ENCODE data around the gene CRACR2B.

Gene CRACR2B

DNA sequence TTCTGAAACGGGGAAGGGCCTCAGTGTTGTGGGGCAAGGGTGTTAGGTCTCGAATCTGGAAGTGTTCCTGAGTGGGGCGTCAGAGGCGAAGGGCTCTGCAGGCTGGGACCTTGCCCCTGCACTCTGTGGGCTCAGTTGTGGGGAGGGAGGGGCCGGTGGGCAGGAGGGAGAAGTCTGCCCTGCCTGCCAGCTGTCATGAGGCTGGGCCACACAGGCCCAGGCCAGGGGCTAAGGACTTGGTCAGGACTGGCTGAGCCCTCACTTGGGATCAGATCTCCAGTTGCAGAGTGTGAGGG is at the start of gene CRACR2B:
TSS of gene CRACR2B (plus strand) at position 23 of the 296 bp plus-strand sequence. CDS start 689 bp downstream, outside the sequence.
- DNase-seq (ENCODE audit: low spot score): no peak

- DNase-seq (ENCODE audit: low spot score): peak; percentile 40
These were observed 48.5 kb upstream of the CRACR2B start for GRCh38 chr11:778976-779954.

GRCh38 chr11:779955-780532 is 47.7 kb upstream of the CRACR2B start:
- no peak for DNase-seq (ENCODE audit: low spot score)

- DNase-seq (ENCODE audit: low spot score): no peak
These were observed 45.2 kb upstream of the CRACR2B start for GRCh38 chr11:782264-783174.

GRCh38 chr11:783581-784015 is 44.1 kb upstream of the CRACR2B start:
- DNase-seq (ENCODE audit: low spot score): peak; percentile 90

- DNase-seq (ENCODE audit: low spot score): no peak
These were observed 41.3 kb upstream of the CRACR2B start for GRCh38 chr11:786235-787083.

DNA sequence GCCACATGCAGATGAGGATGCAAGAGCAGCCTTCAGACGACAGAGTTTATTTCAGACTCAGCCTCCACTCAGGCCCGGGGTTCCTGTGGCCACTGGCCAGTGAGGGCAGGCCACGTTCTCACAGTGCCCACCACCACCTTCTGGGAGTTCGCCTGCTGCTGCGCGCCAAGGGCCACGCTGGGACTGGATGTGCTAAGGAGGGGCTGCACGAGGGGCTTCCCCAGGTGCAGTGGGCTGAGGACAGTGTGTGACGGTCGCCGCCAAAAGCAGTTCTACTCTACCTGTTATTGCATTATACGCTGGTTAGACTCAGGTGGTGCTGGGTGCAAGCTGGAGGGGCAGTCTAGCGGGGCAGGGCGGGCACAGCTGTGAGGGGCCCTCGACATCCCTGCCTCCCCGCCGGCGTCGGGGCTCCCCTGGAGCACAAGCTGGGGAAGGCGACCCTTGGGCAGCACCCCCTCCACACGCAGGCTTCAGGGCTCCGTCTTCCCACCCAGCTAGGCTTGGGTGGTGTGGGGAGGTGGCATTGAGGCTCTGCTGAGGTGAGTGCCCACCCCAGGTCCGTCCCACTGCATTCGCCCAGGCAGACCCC is 40.5 kb upstream of the CRACR2B start:
- DNase-seq (ENCODE audit: low spot score): no peak

GRCh38 chr11:788009-788640 is 39.6 kb upstream of the CRACR2B start:
- DNase-seq (ENCODE audit: low spot score): no peak

DNA sequence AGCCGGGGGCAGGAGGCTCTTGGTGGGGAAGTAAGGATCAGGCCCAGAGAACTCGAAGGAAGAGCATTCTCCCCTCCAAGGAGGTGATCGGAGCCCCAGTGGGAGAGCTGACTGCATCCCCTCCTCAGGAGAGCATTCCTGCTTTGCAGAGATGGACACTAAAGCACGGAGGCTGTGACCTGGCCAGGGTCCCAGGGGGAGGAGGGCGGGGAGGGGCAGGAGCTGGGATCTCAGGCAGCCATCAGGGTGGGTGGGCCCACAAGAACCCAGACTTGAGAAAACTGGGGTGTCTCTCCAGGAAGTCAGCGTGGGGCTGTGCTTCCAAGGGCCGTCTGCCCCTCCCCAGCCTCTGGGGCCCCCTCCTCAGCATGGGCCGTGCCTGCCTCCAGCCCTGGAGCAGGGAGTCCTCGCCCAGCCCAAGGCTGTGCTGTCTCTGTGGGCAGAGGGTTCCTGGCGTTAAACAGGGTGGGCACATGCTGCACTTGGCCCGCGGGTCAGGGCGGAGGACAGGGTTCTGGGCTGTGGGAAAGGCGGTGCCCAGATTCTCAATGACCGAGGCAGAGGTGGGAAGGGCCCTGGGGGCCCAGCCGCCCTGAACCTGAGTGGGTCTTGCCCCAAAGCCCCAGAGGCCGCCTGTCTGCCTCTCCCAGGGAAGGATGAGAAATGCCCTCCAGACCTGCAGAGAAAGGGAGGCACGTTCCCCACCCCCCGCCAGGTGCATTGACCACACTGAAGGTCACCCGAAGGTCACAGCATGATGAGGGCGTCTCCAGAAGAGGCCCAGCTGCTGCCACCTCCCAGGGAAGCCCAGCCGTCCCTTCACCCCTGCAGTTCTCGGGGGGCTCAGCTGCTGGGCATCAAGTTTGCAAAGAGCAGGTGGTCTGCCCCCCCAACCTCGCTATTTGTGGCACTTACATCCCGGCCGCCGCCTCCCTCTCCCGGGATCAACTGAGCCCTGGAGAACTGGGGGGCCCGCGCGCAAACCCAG is 38.5 kb upstream of the CRACR2B start:
- no peak for DNase-seq (ENCODE audit: low spot score)

GRCh38 chr11:789943-790342 is 37.8 kb upstream of the CRACR2B start, which contains the start of gene CEND1:
Gene CEND1 (minus strand): TSS chr11:790090. CDS start chr11:788576, 1,514 bp downstream.
- no peak for DNase-seq (ENCODE audit: low spot score)

- DNase-seq (ENCODE audit: low spot score): no peak
These were observed 36.8 kb upstream of the CRACR2B start for GRCh38 chr11:790721-791564.

- no peak for DNase-seq (ENCODE audit: low spot score)
These were observed 35.8 kb upstream of the CRACR2B start for GRCh38 chr11:791658-792534.

DNA sequence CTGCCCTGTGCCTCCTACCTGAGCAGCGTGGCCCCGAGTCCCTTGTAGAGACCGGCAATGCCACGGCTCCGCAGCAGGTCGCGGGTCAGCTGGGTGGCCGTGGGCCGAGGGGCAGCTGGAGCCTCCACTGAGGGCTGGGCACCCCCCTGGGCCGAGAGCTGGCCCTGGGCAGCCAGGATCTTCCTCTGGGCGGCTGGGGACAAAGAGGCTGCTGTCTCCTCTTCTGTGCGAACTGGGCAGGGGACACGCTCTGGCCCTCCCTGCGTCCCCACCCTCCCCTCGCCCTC is 35.2 kb upstream of the CRACR2B start:
- no peak for DNase-seq (ENCODE audit: low spot score)

DNA sequence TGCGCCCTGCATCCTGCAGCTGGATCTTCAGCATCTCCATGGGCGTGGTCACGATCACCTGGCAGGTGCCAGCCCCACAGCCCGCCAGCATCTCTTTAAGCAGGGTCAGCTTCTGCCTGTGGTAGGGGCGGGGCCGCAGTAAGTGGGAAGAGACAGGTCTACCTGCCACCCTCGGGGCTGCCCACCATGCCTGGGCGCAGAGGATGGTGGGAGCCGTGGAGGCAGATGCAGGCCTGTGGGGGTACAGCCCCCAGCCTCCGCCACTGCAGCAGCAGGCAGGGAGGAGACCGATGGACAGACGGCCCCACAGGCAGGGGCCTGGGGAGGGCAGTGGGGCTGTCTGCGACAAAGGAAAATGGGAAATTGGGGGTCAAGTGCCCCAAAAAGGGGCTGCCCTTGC is 34.8 kb upstream of the CRACR2B start:
- DNase-seq (ENCODE audit: low spot score): no peak

DNA sequence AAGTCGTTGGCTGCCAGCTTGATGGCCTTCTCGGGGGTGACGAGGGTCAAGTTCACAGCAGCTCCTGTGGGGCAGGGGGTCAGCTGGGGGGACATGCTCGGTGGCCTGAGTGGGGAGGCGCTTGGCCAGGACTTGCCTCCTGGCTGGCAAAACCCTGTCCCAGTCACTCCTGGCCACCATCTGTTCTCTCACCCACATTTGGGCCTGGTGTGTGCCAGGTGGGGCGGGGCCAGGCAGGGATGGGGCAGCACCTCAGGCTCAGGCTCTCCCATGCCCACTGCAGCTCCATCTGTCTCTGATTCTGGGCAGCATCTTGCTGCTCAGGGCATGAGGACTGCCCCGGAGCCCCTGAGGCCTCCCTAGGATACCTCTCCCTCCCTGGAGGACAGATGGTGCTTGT is 34.2 kb upstream of the CRACR2B start:
- no peak for DNase-seq (ENCODE audit: low spot score)

GRCh38 chr11:794013-794765 is 33.5 kb upstream of the CRACR2B start:
- no peak for DNase-seq (ENCODE audit: low spot score)
